GM12878 (cell line): ENCODE measurements around the gene NIBAN1. TPM values are rescaled to one million over a fixed set of nuclear protein-coding genes. Genes with fewer than 3 reads are reported as not detected.

Experiments used
- ATAC-seq: fragments of 200-7000 bp; cut with Tn5 transposase; 3 replicates; pipeline ENCODE4 v1.9.1; 2020; ENCODE audit warnings: mild to moderate bottlenecking, moderate library complexity
- BruUV-seq: library from RNA; stranded (reverse); fragments of 400-500 nt; replicated peaks from 2 replicates; lab custom pipeline; 2021; lab: Mats Ljungman, UMichigan
- CTCF ChIA-PET: fragments of 300-600 bp; sonication (Branson Sonifier 250); formaldehyde crosslinking; extraction: SDS; loops from one replicate; lab custom pipeline; 2021; ENCODE audit warnings: inconsistent platforms; lab: Yijun Ruan, JAX
- POLR2A ChIA-PET: fragments of 350-600 bp; formaldehyde crosslinking; extraction: SDS; loops from one replicate; lab custom pipeline; 2021; ENCODE audit warnings: inconsistent platforms; lab: Charles Lee
- RAD21 ChIA-PET: fragments of 300-600 bp; sonication (Branson Sonifier 250); formaldehyde crosslinking; loops from one replicate; lab custom pipeline; 2023; ENCODE audit warnings: antibody characterized with exemption; ENCODE audit not compliant: unreplicated experiment; lab: Charles Lee
- SMC1A ChIA-PET: fragments of 300-600 bp; sonication (Branson Sonifier 250); formaldehyde crosslinking; loops from one replicate; lab custom pipeline; 2023; ENCODE audit not compliant: unreplicated experiment, uncharacterized antibody; lab: Charles Lee
- DNase-seq: peaks from one replicate; pipeline ENCODE4 v3.0.0-alpha.2; 2011; ENCODE audit warnings: low read depth, low spot score
- FAIRE-seq: peaks from 3 replicates; lab custom pipeline; 2011; peaks lifted over from hg19 to GRCh38; lab: Jason Lieb, UNC
- H2AFZ ChIP-seq: 2 replicates; pipeline ENCODE4 v1.6.0; 2011; ENCODE audit warnings: low read depth, low read length, control low read depth; ENCODE audit not compliant: control insufficient read depth
- H3K27ac ChIP-seq: 2 replicates; pipeline ENCODE4 v1.5.1; 2011; ENCODE audit warnings: control low read depth; ENCODE audit not compliant: control insufficient read depth, insufficient read depth
- H3K27me3 ChIP-seq, 2 experiments: replicated peaks in 1 of 2; 2 replicates each; pipeline versions ENCODE4 v1.6.0 to v1.6.1; 2011; ENCODE audit warnings: low read length in 1 of 2; ENCODE audit not compliant: control insufficient read depth in 2 of 2, insufficient read depth in 2 of 2
- H3K36me3 ChIP-seq, 2 experiments: 2 replicates each; pipeline ENCODE4 v1.5.1; 2011; ENCODE audit warnings: low read length in 1 of 2; ENCODE audit not compliant: control insufficient read depth in 2 of 2, insufficient read depth in 2 of 2
- H3K4me1 ChIP-seq: 2 replicates; pipeline ENCODE4 v1.6.1; 2011; ENCODE audit warnings: mild to moderate bottlenecking, low read length, moderate library complexity, mixed read lengths; ENCODE audit not compliant: control insufficient read depth, insufficient read depth
- H3K4me2 ChIP-seq: 2 replicates; pipeline ENCODE4 v1.6.0; 2011; ENCODE audit warnings: control low read depth; ENCODE audit not compliant: control insufficient read depth, insufficient read depth
- H3K4me3 ChIP-seq: fragments of 200-600 bp; sonication (generic); 2 replicates; pipeline ENCODE4 v1.5.1; 2016
- H3K79me2 ChIP-seq: 2 replicates; pipeline ENCODE4 v1.6.0; 2011; ENCODE audit warnings: low read length; ENCODE audit not compliant: control insufficient read depth, insufficient read depth
- H3K9ac ChIP-seq: 2 replicates; pipeline ENCODE4 v1.8.0; 2011; ENCODE audit warnings: low read length, control low read depth, mixed read lengths; ENCODE audit not compliant: control insufficient read depth, insufficient read depth
- H3K9me3 ChIP-seq: replicated peaks from 3 replicates; pipeline ENCODE4 v1.5.1; 2011; ENCODE audit warnings: mild to moderate bottlenecking, low read length; ENCODE audit not compliant: control insufficient read depth, insufficient read depth
- H4K20me1 ChIP-seq: 2 replicates; pipeline ENCODE4 v1.6.0; 2011; ENCODE audit not compliant: control insufficient read depth, insufficient read depth
- ATF7 ChIP-seq: fragments of 450-650 bp; IDR thresholded peaks from 2 replicates; pipeline ENCODE4 v1.6.1; 2016; ENCODE audit warnings: low read depth, mild to moderate bottlenecking
- BHLHE40 ChIP-seq, 2 experiments: fragments of 450-650 bp in 1 of 2; IDR thresholded peaks; 2 replicates each; pipeline ENCODE4 v1.6.1; 2011 to 2017; ENCODE audit warnings: low read depth in 2 of 2, borderline replicate concordance in 1 of 2, improper control_type of control experiment in 1 of 2, low read length in 1 of 2, mild to moderate bottlenecking in 1 of 2
- BRCA1 ChIP-seq: IDR thresholded peaks from 2 replicates; pipeline ENCODE4 v1.6.1; 2011; ENCODE audit warnings: low read depth, low read length, improper control_type of control experiment
- CBX3 ChIP-seq: fragments of 200-600 bp; sonication (generic); IDR thresholded peaks from 2 replicates; pipeline ENCODE4 v1.6.1; 2016; ENCODE audit warnings: low read depth, borderline replicate concordance
- CHD2 ChIP-seq: IDR thresholded peaks from 2 replicates; pipeline ENCODE4 v1.6.1; 2011; ENCODE audit warnings: low read depth, low read length, improper control_type of control experiment, borderline replicate concordance
- CREM ChIP-seq: IDR thresholded peaks from 2 replicates; pipeline ENCODE4 v1.6.1; 2014; ENCODE audit warnings: antibody characterized with exemption, low read depth
- EP300 ChIP-seq, 2 experiments: fragments of 150-350 bp in 1 of 2; IDR thresholded peaks; 2 replicates each; pipeline ENCODE4 v1.6.1; 2011 to 2012; ENCODE audit warnings: low read depth in 2 of 2, low read length in 2 of 2, borderline replicate concordance in 1 of 2, improper control_type of control experiment in 1 of 2, inconsistent platforms in 1 of 2; ENCODE audit not compliant: control insufficient read depth in 1 of 2
- HDAC2 ChIP-seq: fragments of 200-600 bp; sonication (generic); IDR thresholded peaks from 2 replicates; pipeline ENCODE4 v1.6.1; 2017
- HDAC6 ChIP-seq: fragments of 200-600 bp; sonication (generic); IDR thresholded peaks from one replicate; pipeline ENCODE4 v1.8.0; 2017; ENCODE audit warnings: antibody characterized with exemption; ENCODE audit not compliant: unreplicated experiment
- IKZF2 ChIP-seq, 2 experiments: fragments of 450-650 bp; IDR thresholded peaks; 2 replicates each; pipeline ENCODE4 v1.6.1; 2017; ENCODE audit warnings: mild to moderate bottlenecking in 2 of 2, moderate library complexity in 2 of 2
- MYB ChIP-seq: fragments of 150-350 bp; IDR thresholded peaks from 2 replicates; pipeline ENCODE4 v1.6.1; 2014; ENCODE audit warnings: mild to moderate bottlenecking, low read depth, low read length, borderline replicate concordance
- PAX5 ChIP-seq: IDR thresholded peaks from 2 replicates; pipeline ENCODE4 v1.6.1; 2011; ENCODE audit warnings: low read depth, low read length, borderline replicate concordance
- PAX8 ChIP-seq: fragments of 450-650 bp; IDR thresholded peaks from 2 replicates; pipeline ENCODE4 v1.6.1; 2017; ENCODE audit warnings: mild to moderate bottlenecking, moderate library complexity
- POLR2AphosphoS5 ChIP-seq: IDR thresholded peaks from 2 replicates; pipeline ENCODE4 v1.6.1; 2011; ENCODE audit warnings: mild to moderate bottlenecking, low read length, inconsistent platforms
- RFX5 ChIP-seq: IDR thresholded peaks from 2 replicates; pipeline ENCODE4 v1.6.1; 2011; ENCODE audit warnings: low read depth, low read length, improper control_type of control experiment
- RUNX3 ChIP-seq: IDR thresholded peaks from 2 replicates; pipeline ENCODE4 v1.6.1; 2012; ENCODE audit warnings: low read length, inconsistent platforms
- SMAD1 ChIP-seq: fragments of 450-650 bp; IDR thresholded peaks from 2 replicates; pipeline ENCODE4 v1.6.1; 2018; ENCODE audit warnings: mild to moderate bottlenecking, low read depth; ENCODE audit not compliant: partially characterized antibody
- ZBTB11 ChIP-seq: fragments of 450-650 bp; formaldehyde crosslinking; IDR thresholded peaks from 2 replicates; pipeline ENCODE4 v1.5.0; 2022; ENCODE audit warnings: mild to moderate bottlenecking, missing genetic modification characterization
- ZNF622 ChIP-seq: fragments of 450-650 bp; IDR thresholded peaks from 2 replicates; pipeline ENCODE4 v1.6.1; 2017; ENCODE audit warnings: mild to moderate bottlenecking, inconsistent platforms
- ZSCAN29 ChIP-seq: fragments of 450-650 bp; IDR thresholded peaks from 2 replicates; pipeline ENCODE4 v1.6.1; 2017; ENCODE audit warnings: mild to moderate bottlenecking, moderate library complexity
- ZZZ3 ChIP-seq: IDR thresholded peaks from 2 replicates; pipeline ENCODE4 v1.6.1; 2011; ENCODE audit warnings: low read depth; ENCODE audit not compliant: control insufficient read depth, insufficient read length
- WGBS: methylation state at CpG from one replicate; pipeline ENCODE4 v1.1.6; 2016; ENCODE audit warnings: low lambda C conversion rate; ENCODE audit not compliant: insufficient replicate concordance, insufficient coverage; ENCODE audit errors: missing lambda C conversion rate; 5-methylcytosine and 5-hydroxymethylcytosine counted together
- in situ Hi-C: fragments of 300-500 bp; cut with MboI; formaldehyde crosslinking; loops from 9 replicates; pipeline ENCODE4 v1.14.3; 2018; ENCODE audit warnings: mixed read lengths
- intact Hi-C: fragments of 100-400 bp; cut with micrococcal nuclease; formaldehyde crosslinking; loops from one replicate; pipeline ENCODE4 v1.14.2; 2022; ENCODE audit not compliant: unreplicated experiment
- polyA plus RNA-seq, 11 experiments: library from polyadenylated mRNA; depleted of rRNA in 4 of 11; unstranded in 6 of 11; stranded (reverse) in 5 of 11; fragments of >200 nt; fragmentation: Nextera tagmentation in 4 of 11; fragmentation: Illumina TruSeq in 1 of 11; extraction: Ambion mirVana in 4 of 11; extraction: Trizol in 1 of 11; gene quantifications; 1 replicate in 1 of 11; 2 replicates in 10 of 11; pipeline versions ENCODE4 v1.2.1 to v1.2.3, GENCODE V29; 2011 to 2016; ENCODE audit warnings: inconsistent platforms in 2 of 11, missing spikeins in 2 of 11, low read depth in 1 of 11
- total RNA-seq, 4 experiments: library from RNA; depleted of rRNA in 3 of 4; stranded (reverse); fragments of >200 nt in 3 of 4; fragmentation: Illumina TruSeq in 1 of 4; extraction: Trizol in 1 of 4; gene quantifications; 2 replicates each; pipeline versions ENCODE4 v1.2.1 to v1.2.3, GENCODE V29; 2013 to 2021

Gene NIBAN1
- total and polyA plus RNA-seq, 10 of the 15 experiments (the other 5 are each of a cell fraction or from before 2014, with no cell fraction given) = 11.2 to 67.8 (median 44.3) TPM

- no peak for TF ChIP-seq CREM
- no peak for TF ChIP-seq ATF7
- TF ChIP-seq CHD2 = no peak
- no peak for TF ChIP-seq MYB
- no peak for TF ChIP-seq RFX5
These were observed 36.6 kb downstream of the NIBAN1 start (continued) for GRCh38 chr1:184937729-184938128.

- POLR2A ChIA-PET = interaction anchor here (0.6 to 0.8 kb wide), 3 partner anchors 11 to 65 kb away, joined by 3 to 4 read pairs (median 4); no protein-coding TSS in a partner anchor
- 85% methylated on average over 8 of the region's 8 CpGs for WGBS
- intact Hi-C loops = no loop called here
- FAIRE-seq (no peak), DNase-seq (no peak), ATAC-seq (no peak)
- Histone ChIP-seq H3K79me2 (peaks cover 2% of the 10 kb centered on the region; the same call in 1 of the 2 replicates), H2AFZ (no peak overlapping the region), H3K9ac (no peak overlapping the region), H3K27ac (no peak overlapping the region), H3K4me1 (peaks cover 3% of the 10 kb centered on the region; the same call in 1 of the 2 replicates), H3K27me3 (no peaks in the 10 kb centered on the region), H4K20me1 (no peaks in the 10 kb centered on the region), H3K9me3 (no peaks in the 10 kb centered on the region), H3K4me3 (no peak overlapping the region), H3K36me3 (no peaks in the 10 kb centered on the region), H3K4me2 (no peak overlapping the region)
- RAD21 ChIA-PET = interaction anchor here (0.7 to 1.4 kb wide), 2 partner anchors 45 to 93 kb away, joined by 3 to 4 read pairs; no protein-coding TSS in a partner anchor
- no TSS peak for BruUV-seq
- SMC1A ChIA-PET = interaction anchor here (0.8 to 2.1 kb wide), 5 partner anchors 9 to 46 kb away, joined by 3 to 9 read pairs (median 3); no protein-coding TSS in a partner anchor
- in situ Hi-C loops = no loop called here
- CTCF ChIA-PET = interaction anchor here (0.7 to 1.5 kb wide), 4 partner anchors 20 to 233 kb away, joined by 3 to 4 read pairs (median 4); partner anchors contain the start of gene NIBAN1
- TF ChIP-seq CBX3 (no peak), IKZF2 (IDR thresholded peaks at IDR 0.05) (no peak), HDAC2 (no peak), RFX5 (no peak), POLR2AphosphoS5 (no peak), ZZZ3 (no peak), RUNX3 (no peak), SMAD1 (no peak), EP300 (IDR thresholded peaks at IDR 0.05; ENCODE audit: borderline replicate concordance in 1 of 2, control insufficient read depth in 1 of 2, low read depth in 2 of 2, low read length in 2 of 2) (no peak), HDAC6 (no peak), BRCA1 (no peak), PAX8 (no peak), ZSCAN29 (no peak), ZNF622 (no peak), ZBTB11 (CRISPR knock-in tag) (no peak), BHLHE40 (IDR thresholded peaks at IDR 0.05; ENCODE audit: borderline replicate concordance in 1 of 2, low read depth in 2 of 2, low read length in 1 of 2) (no peak), PAX5 (no peak)
These were observed 38.1 kb downstream of the NIBAN1 start for GRCh38 chr1:184935920-184936798.
